HG02610 (cell line): ENCODE measurements around the gene PELI2.
A peak's percentile ranks its signal among the peaks of the same experiment; 100 is the strongest.

Source experiments
- ATAC-seq: cut with Tn5 transposase; IDR thresholded peaks from one replicate; pipeline ENCODE4 v1.9.1; 2021; ENCODE audit warnings: mild to moderate bottlenecking, moderate library complexity; ENCODE audit not compliant: unreplicated experiment

PELI2 gene

GRCh38 chr14:56199095-56199981 is 81.1 kb downstream of the PELI2 start:
- peak; percentile 47 for ATAC-seq

DNA sequence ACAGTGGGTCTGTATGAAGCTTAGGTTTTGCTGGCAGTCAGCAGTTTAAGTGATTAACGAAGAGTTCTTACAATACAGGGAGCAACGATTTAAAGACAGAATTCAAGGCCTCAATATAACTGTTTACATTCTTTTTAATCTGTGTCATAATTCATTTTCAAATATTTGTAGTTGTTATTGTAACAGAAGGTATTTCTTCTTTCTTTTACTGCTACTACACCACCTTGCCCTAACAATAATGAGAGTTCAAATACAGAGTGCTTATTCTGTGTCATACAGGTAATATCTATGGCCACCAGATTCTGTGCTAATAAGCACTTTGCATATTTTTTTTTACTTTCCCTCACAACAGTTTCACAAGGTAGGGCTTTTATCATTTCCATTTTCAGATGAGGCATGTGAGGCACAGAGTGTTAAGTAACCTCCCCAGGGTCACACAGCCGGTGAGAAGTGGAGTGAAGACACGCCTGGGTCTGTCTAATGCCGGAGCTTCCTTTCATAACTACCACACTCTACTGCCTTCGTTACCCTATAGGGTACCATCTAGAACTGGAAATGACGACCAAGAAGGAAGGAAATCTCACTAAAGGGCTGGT is 81.9 kb downstream of the PELI2 start:
- peak; percentile 62 for ATAC-seq

- ATAC-seq: peak; percentile 68
These were observed 84.0 kb downstream of the PELI2 start for GRCh38 chr14:56202256-56202655.

GRCh38 chr14:56205881-56206280 is 87.7 kb downstream of the PELI2 start:
- no peak for ATAC-seq

DNA sequence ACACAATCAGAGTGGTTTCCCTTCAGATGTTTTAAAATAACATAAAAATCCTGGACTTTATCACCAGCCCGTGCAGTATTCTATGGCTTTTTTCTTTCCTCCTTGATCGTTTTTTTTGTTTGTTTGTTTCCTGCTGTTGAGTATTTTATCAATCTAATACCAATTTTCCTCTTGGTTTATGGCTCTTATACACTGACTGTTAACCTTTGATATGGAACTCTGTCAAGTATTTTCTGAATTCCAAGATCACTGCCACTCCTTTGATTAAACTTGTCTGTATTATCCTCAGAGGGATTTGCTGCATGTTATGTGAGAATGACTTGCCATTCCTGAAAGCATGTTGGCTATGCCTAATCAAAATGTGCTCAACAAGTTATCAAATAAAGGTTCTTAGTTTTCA is 88.4 kb downstream of the PELI2 start:
- no peak for ATAC-seq

DNA sequence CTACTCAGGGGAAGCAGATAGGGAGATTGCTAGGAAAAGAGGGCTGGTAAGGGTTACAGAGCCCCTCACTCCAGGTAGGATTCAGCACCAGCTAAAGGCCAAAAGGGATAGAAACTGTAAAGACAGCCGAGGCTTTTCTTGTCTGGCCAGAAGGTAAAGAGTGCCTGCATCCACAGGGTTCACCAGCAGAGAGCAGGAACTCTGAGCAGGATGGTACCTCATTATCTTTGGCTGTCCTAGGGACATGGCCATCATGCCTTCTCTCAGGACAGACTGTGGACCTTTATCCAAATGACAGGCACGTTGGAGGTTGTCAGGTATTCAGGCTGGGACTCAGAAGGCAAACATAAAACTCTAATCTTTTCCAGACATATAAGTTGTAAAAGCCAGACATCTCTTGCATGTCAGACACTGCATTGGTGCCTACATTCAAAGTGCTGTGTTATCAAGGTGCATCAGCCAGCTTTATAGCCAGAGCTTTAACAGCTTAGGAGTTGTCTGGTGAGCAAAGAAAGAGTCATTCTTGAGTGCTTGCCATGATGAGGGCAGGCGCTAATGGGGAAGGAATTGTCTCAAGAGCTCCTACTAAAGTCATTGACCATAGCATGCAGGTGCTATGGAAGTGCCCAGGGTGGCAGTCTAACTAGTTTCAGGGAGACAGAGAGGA is 89.5 kb downstream of the PELI2 start:
- no peak for ATAC-seq

DNA sequence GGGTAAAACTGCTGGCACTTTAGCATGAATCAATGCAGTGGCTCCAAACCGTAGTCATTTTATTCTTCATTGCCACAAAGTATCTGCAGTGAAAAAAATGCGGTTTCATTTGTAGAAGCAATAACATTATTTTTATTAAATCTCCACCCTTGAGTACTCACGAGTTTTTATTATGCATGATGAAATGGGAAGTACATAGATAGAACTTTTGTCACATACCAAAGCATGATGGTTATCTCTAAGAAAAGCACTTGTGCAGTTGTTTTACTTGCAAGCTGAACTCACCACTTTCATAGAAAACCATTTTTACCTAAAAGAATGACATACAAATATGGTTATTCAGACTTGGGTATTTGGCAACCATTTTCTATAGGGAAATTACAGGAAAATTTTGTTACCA is 90.3 kb downstream of the PELI2 start:
- no peak for ATAC-seq

DNA sequence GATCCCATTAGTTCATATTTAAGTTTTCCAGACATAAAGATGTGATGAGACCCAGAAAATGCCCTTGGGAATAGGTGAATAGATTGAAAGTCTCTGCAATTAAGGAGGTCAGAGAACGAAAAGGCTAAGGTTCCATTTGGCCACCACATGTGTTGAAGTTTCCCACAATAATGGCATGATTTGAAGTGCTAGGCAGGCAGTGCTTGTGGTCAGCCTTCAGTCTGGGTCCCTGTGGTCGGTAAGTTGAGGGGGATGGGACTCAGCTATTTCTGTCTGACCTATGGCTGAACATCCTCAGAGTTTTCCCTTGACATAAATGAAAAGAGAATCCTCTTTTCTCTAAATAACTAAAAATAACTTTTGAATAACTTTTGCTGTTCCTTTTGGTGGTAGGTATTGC is 92.4 kb downstream of the PELI2 start:
- no peak for ATAC-seq

DNA sequence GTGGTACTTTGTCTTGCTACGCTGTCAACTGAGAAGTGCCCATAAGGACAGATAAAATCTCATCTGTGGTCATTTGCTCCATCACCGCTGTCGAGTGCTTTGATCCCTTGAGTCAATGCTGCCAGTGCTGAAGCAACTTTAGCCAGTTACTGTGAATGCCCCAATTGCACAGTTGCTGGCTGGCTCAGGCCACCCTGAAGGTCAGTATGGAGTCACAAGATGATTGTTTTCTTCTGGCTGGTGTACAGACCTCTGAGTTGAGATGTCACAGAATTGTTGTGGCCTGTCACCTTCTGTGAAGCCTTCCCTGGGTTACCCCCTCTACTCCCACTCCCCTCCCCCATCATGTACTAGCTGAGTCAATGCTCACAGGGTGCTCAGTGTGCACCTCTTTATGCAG is 92.9 kb downstream of the PELI2 start:
- ATAC-seq: no peak

DNA sequence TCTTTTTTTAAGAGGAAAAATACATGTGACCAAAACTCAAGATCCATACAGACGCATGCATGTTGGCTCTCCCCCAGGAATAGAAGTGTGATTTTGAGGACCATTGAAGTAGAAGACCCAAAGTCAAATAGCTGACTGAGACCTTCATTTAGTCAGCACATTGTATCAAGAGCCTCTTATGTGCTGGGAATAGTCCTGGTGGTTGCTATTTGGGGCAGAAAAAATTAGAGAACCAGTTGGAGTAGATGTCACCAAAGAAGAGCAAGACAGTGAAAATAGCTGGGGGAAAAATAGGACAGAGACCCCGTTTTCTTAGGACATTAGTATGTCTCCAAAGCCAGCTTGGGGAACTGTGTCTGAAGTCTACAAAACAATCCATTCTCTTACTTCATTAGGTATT is 93.6 kb downstream of the PELI2 start:
- no peak for ATAC-seq

GRCh38 chr14:56212521-56212920 is 94.3 kb downstream of the PELI2 start:
- ATAC-seq: no peak

GRCh38 chr14:56213306-56213705 is 95.1 kb downstream of the PELI2 start:
- ATAC-seq: no peak

- ATAC-seq: no peak
These were observed 97.0 kb downstream of the PELI2 start for GRCh38 chr14:56215180-56215579.

GRCh38 chr14:56216626-56217379 is 98.6 kb downstream of the PELI2 start:
- ATAC-seq: no peak

GRCh38 chr14:56217380-56218045 is 99.3 kb downstream of the PELI2 start:
- no peak for ATAC-seq

- no peak for ATAC-seq
These were observed 101.6 kb downstream of the PELI2 start for GRCh38 chr14:56219666-56220413.

DNA sequence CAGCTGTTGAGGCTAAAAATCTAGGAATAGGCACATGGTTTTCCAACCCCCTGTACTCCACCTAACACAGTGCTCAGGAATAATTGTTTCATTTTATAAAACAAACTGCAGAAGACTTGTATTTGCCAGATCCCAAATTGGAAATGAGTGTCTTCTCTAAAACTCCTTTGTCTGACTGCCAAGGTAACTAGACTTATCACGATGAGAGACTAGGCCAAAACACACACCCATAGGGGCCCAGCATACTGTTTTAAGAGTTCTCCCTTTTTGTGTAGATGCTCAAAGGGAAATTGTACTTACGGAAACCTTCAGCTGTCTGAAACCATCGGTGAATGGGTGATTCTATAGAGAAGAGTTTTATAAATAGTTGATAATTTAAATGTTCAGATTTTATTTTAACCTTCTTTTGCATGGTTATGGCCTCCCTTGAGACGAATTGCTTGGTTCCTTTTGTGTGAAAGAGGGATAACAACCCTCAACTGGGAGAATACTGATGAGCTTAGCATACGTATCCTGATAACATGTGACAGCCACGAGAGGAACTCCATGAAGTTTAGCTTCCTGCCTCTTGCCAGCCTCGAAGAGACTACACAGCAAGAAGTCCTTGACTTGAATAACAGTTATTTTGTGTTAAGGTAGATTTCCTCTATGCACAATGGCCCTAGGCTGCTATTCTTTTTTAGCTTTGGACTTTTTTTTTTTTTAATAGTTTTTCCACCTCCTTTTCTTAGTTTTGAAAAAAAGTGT is 103.3 kb downstream of the PELI2 start:
- no peak for ATAC-seq

- no peak for ATAC-seq
These were observed 106.0 kb downstream of the PELI2 start for GRCh38 chr14:56224229-56224628.
